ENCODE measurements around the gene CCDC9B.

The CCDC9B gene

DNA sequence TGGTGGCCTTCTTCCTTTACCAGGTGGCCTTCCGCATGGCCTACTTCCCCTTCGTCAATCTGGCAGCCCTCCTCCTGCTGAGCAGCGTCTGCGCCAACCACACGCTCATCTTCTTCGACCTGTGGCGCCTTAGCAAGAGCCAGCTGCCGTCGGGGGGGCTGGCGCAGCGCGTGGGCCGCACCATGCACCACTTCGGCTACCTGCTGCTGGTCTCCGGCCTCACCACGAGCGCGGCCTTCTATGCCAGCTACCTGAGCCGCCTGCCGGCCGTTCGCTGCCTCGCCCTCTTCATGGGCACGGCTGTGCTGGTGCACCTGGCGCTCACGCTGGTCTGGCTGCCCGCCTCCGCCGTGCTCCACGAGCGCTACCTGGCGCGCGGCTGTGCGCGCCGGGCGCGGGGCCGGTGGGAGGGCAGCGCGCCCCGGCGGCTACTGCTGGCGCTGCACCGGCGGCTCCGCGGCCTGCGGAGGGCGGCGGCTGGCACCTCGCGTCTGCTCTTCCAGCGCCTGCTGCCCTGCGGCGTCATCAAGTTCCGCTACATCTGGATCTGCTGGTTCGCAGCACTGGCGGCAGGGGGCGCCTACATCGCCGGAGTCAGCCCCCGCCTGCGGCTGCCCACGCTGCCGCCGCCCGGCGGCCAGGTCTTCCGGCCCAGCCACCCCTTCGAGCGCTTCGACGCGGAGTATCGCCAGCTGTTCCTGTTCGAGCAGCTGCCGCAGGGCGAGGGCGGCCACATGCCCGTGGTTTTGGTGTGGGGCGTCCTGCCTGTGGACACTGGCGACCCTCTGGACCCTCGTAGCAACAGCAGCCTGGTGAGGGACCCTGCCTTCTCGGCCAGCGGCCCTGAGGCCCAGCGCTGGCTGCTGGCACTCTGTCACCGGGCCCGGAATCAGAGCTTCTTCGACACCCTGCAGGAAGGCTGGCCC is 27.2 kb upstream of the CCDC9B start:
- Histone ChIP-seq H3K27ac (peak overlapping the region; percentile 84), H3K4me3 (ENCODE audit: low read depth in 1 of 2, low read length in 1 of 2) (peak overlapping the region; percentile 74 to 83), H3K4me1 (ENCODE audit: control insufficient read depth in 1 of 2, insufficient read depth in 1 of 2, low read depth in 1 of 2, low read length in 1 of 2) (peaks cover 23 to 26% of the 10 kb centered on the region in 2 experiments), H3K9me3 (no peaks in the 10 kb centered on the region), H3K36me3 (peaks cover 4% of the 10 kb centered on the region), H3K27me3 (no peaks in the 10 kb centered on the region)
- TF ChIP-seq, protein P1, sequence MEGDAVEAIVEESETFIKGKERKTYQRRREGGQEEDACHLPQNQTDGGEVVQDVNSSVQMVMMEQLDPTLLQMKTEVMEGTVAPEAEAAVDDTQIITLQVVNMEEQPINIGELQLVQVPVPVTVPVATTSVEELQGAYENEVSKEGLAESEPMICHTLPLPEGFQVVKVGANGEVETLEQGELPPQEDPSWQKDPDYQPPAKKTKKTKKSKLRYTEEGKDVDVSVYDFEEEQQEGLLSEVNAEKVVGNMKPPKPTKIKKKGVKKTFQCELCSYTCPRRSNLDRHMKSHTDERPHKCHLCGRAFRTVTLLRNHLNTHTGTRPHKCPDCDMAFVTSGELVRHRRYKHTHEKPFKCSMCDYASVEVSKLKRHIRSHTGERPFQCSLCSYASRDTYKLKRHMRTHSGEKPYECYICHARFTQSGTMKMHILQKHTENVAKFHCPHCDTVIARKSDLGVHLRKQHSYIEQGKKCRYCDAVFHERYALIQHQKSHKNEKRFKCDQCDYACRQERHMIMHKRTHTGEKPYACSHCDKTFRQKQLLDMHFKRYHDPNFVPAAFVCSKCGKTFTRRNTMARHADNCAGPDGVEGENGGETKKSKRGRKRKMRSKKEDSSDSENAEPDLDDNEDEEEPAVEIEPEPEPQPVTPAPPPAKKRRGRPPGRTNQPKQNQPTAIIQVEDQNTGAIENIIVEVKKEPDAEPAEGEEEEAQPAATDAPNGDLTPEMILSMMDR (IDR thresholded peaks at IDR 0.05): peak; percentile 97

DNA sequence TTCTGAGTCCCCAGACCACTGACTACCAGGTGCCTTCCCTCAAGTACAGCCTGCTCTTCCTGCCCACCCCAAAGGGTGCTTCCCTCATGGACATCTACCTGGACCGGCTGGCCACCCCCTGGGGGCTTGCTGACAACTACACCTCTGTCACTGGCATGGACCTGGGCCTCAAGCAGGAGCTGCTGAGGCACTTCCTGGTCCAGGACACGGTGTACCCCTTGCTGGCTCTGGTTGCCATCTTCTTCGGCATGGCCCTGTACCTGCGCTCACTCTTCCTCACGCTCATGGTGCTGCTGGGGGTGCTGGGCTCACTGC is 26.6 kb upstream of the CCDC9B start:
- H3K4me3 ChIP-seq (ENCODE audit: low read depth in 1 of 2, low read length in 1 of 2): peak overlapping the region; percentile 74 to 83
- no peaks in the 10 kb centered on the region for H3K9me3 ChIP-seq
- H3K36me3 ChIP-seq: peaks cover 9% of the 10 kb centered on the region
- H3K27ac ChIP-seq: peak overlapping the region; percentile 84
- H3K4me1 ChIP-seq (ENCODE audit: control insufficient read depth in 1 of 2, insufficient read depth in 1 of 2, low read depth in 1 of 2, low read length in 1 of 2): peaks cover 19 to 21% of the 10 kb centered on the region in 2 experiments
- H3K27me3 ChIP-seq: no peaks in the 10 kb centered on the region
- TF ChIP-seq, protein P1 (IDR thresholded peaks at IDR 0.05): no peak

DNA sequence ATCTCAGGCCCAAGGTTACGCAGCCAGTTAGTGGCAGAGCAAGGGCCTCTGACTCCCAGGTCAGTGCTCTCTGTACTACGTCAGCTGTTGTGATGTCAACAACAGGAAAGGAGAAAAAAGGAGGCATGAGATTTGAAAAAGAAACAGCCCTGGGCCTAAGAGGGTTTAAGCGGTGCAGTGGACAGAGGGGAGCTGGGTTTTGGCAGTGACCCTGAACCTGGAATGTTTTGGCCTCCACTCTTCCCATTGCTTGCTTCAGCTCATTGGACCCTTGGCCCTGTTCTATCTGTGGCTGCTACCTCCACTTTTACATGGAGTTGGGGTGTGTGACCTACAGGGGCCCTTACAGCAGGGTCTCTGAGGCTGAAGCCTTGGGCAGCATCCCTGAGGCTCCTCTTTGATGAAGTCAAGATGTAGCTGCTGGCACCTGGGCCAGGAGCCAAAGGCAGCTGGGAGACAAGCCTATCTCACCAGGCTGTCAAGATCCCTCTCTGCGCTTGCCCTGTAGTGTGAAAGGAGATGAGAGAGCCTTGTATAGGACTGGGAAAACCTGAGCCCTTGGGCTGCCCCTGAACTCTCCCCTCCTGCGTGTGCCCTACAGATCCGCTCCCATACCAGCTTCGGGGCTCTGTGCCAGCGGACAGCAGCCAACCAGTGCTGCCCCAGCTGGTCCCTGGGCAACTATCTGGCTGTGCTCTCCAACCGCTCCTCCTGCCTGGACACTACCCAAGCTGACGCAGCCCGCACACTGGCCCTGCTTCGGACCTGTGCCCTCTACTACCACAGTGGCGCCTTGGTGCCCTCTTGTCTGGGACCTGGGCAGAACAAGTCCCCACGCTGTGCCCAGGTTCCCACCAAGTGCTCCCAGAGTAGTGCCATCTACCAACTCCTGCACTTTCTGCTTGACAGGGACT is 26.0 kb upstream of the CCDC9B start:
- Histone ChIP-seq H3K4me3 (ENCODE audit: low read depth in 1 of 2, low read length in 1 of 2) (peak overlapping the region; percentile 74 to 83), H3K27me3 (no peaks in the 10 kb centered on the region), H3K36me3 (peaks cover 12% of the 10 kb centered on the region), H3K4me1 (ENCODE audit: control insufficient read depth in 1 of 2, insufficient read depth in 1 of 2, low read depth in 1 of 2, low read length in 1 of 2) (peaks cover 19 to 21% of the 10 kb centered on the region in 2 experiments), H3K27ac (peak overlapping the region; percentile 84), H3K9me3 (no peaks in the 10 kb centered on the region)
- TF ChIP-seq, protein P1 (IDR thresholded peaks at IDR 0.05): no peak

DNA sequence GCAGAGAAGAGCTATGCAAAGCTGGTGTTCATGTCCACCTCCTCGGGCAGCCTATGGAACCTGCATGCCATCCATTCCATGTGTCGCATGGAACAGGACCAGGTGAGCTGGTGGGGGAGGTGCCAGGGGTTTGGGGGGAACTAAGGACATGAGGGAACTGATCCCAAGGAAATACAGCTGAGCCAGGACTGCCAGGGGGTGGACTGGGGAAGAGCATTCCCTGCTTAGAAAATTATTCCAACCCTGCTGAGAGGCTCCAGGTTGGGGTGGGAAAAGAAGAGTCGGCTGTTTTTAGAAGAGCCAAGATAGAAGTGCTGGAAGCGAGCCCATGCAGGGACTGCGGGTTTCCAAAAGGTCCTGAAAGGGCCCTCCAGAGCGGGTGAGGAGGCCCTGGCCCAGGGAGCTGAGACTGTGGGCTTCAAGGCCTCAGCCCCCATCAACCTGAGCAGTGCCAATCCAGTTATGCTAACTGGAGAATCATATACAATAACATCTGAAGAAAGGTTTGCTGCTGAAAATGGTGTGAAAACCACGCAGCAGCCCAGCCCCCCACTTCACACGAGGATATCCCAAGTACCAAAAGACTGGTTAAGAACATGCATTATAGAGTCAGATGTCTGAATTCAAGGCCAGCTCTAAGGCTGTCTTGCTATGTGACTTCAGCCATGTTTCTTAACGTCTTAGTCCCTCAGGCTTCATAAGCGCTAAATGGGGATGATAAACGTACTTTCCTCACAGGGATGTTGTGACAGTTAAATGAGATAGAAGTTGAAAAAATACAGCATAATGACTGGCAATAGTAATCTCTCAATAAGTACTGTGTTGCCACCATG is 25.1 kb upstream of the CCDC9B start:
- TF ChIP-seq, protein P1 (IDR thresholded peaks at IDR 0.05): no peak
- Histone ChIP-seq H3K36me3 (peaks cover 16% of the 10 kb centered on the region), H3K4me1 (ENCODE audit: control insufficient read depth in 1 of 2, insufficient read depth in 1 of 2, low read depth in 1 of 2, low read length in 1 of 2) (peaks cover 19 to 21% of the 10 kb centered on the region in 2 experiments), H3K9me3 (no peaks in the 10 kb centered on the region), H3K4me3 (ENCODE audit: low read depth in 1 of 2, low read length in 1 of 2) (no peak overlapping the region), H3K27ac (no peak overlapping the region), H3K27me3 (no peaks in the 10 kb centered on the region)

DNA sequence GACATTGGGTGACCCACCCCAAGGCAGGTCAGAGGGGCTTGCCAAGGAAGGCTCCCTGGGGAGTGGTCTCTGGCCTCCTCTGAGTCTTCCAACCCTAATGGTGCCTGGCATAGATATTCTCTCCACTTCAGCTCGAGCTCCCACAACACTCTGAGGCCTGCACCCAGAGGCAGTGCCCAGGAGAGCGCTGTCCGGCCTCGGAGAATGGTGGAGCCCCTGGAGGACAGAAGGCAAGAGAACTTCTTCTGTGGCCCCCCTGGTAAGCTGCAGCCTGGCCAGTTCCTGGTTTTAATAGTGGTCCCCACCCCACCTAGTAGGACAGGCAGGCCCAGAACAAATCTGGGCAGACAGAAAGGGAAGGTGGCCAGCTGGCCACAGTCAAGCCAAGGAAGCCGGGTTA is 24.3 kb upstream of the CCDC9B start:
- Histone ChIP-seq H3K4me3 (ENCODE audit: low read depth in 1 of 2, low read length in 1 of 2) (no peak overlapping the region), H3K27me3 (no peaks in the 10 kb centered on the region), H3K27ac (no peak overlapping the region), H3K9me3 (no peaks in the 10 kb centered on the region), H3K36me3 (peaks cover 17% of the 10 kb centered on the region), H3K4me1 (ENCODE audit: control insufficient read depth in 1 of 2, insufficient read depth in 1 of 2, low read depth in 1 of 2, low read length in 1 of 2) (peaks cover 19 to 21% of the 10 kb centered on the region in 2 experiments)
- TF ChIP-seq, protein P1 (IDR thresholded peaks at IDR 0.05): no peak
